Esophagus squamous epithelium (tissue), 4 donors: Measurements from ENCODE around the gene RPS15.

Experiments
- POLR2A ChIP-seq, 4 donors: fragments of 450-650 bp; IDR thresholded peaks; one replicate each; pipeline ENCODE4 v1.6.1; 2017; ENCODE audit warnings: antibody characterized with exemption in 4 of 4, mild to moderate bottlenecking in 4 of 4, moderate library complexity in 3 of 4
- TF ChIP-seq, protein P1 (sequence below), 6 experiments: fragments of 450-650 bp in 4 of 6; fragments of 200-600 bp in 2 of 6; sonication (generic) in 2 of 6; IDR thresholded peaks; one replicate each; pipeline ENCODE4 v1.5.1; 2016 to 2019; ENCODE audit warnings: antibody characterized with exemption in 6 of 6, mild to moderate bottlenecking in 4 of 6, moderate library complexity in 4 of 6

DNA sequence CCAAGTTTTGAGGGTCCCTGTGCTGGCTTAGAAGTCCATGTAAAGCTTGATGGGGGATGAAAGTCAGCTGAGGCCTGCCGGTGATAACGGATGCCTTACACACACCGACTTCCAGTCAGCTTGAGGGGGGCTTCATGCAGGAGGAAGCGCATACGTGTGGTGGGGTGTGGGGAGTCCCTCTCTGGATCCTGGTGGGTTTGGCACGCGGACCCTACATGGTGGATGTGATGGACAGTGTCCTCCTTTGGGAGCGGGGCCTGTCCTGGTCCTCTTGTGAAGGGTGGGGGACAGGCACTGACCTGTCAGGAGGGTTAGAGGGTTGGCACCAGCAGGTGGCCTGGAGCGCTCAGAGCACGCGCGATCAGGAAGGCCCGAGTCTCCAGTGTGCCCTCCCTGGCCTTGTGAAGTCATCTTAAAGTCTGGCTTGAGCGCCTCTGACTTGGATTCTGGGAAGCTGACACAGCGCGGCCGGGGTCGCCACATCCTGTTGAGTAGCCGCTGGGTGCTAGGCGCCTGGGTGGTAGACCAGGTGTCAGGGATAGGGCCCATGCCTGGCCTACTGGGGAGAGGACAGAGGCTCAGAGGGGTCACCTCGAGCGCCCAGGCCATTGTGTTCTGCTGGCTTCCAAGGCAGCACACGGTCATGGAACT lies 27.9 kb upstream of the RPS15 start:
- TF ChIP-seq, protein P1, sequence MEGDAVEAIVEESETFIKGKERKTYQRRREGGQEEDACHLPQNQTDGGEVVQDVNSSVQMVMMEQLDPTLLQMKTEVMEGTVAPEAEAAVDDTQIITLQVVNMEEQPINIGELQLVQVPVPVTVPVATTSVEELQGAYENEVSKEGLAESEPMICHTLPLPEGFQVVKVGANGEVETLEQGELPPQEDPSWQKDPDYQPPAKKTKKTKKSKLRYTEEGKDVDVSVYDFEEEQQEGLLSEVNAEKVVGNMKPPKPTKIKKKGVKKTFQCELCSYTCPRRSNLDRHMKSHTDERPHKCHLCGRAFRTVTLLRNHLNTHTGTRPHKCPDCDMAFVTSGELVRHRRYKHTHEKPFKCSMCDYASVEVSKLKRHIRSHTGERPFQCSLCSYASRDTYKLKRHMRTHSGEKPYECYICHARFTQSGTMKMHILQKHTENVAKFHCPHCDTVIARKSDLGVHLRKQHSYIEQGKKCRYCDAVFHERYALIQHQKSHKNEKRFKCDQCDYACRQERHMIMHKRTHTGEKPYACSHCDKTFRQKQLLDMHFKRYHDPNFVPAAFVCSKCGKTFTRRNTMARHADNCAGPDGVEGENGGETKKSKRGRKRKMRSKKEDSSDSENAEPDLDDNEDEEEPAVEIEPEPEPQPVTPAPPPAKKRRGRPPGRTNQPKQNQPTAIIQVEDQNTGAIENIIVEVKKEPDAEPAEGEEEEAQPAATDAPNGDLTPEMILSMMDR (IDR thresholded peaks at IDR 0.05), result no peak
- TF ChIP-seq POLR2A (IDR thresholded peaks at IDR 0.05), result no peak
